GM19238 (cell line): ENCODE results near the gene KRTAP4-5.
"Not testable (repeated sequence)": the region's sequence is repeated elsewhere in the genome, so short reads cannot be mapped to it uniquely, and the experiment has no call there.

Source experiments
- DNase-seq: peaks from one replicate; pipeline ENCODE4 v3.0.0; 2011; ENCODE audit warnings: low spot score; ENCODE audit not compliant: insufficient read length

Gene KRTAP4-5

GRCh38 chr17:41147531-41148204 is 2.0 kb downstream of the KRTAP4-5 start:
- no peak for DNase-seq

GRCh38 chr17:41145261-41145660 is 4.4 kb downstream of the KRTAP4-5 start:
- no peak for DNase-seq

GRCh38 chr17:41144846-41145245 is 4.8 kb downstream of the KRTAP4-5 start:
- DNase-seq: no peak

GRCh38 chr17:41141361-41141760 is 8.3 kb downstream of the KRTAP4-5 start:
- no peak for DNase-seq

GRCh38 chr17:41140360-41141131 is 9.1 kb downstream of the KRTAP4-5 start, which contains the start of gene KRTAP4-6:
KRTAP4-6 (minus strand) TSS chr17:41140544; CDS start chr17:41140487, 57 bp downstream.
- no peak for DNase-seq

- not testable (repeated sequence) for DNase-seq
These were observed 9.8 kb downstream of the KRTAP4-5 start for GRCh38 chr17:41139865-41140264.

GRCh38 chr17:41133880-41134735 is 15.5 kb downstream of the KRTAP4-5 start:
- DNase-seq: no peak

GRCh38 chr17:41131979-41132378 is 17.6 kb downstream of the KRTAP4-5 start:
- DNase-seq: no peak

GRCh38 chr17:41127371-41127770 is 22.3 kb downstream of the KRTAP4-5 start:
- DNase-seq: no peak

- no peak for DNase-seq
These were observed 23.2 kb downstream of the KRTAP4-5 start for GRCh38 chr17:41126412-41126811.

GRCh38 chr17:41125064-41125463 is 24.6 kb downstream of the KRTAP4-5 start:
- DNase-seq: no peak

GRCh38 chr17:41123991-41124371 is 25.6 kb downstream of the KRTAP4-5 start, which contains the start of gene KRTAP4-12:
KRTAP4-12 (minus strand) TSS chr17:41124182; CDS start chr17:41124122, 60 bp downstream.
- not testable (repeated sequence) for DNase-seq

GRCh38 chr17:41123292-41123990 is 26.2 kb downstream of the KRTAP4-5 start:
- not testable (repeated sequence) for DNase-seq

- DNase-seq: no peak
These were observed 27.9 kb downstream of the KRTAP4-5 start for GRCh38 chr17:41121742-41122141.

GRCh38 chr17:41119696-41120690 is 29.6 kb downstream of the KRTAP4-5 start:
- DNase-seq: not testable (repeated sequence)

GRCh38 chr17:41118721-41119120 is 30.9 kb downstream of the KRTAP4-5 start:
- no peak for DNase-seq

GRCh38 chr17:41117846-41118386 is 31.7 kb downstream of the KRTAP4-5 start, which contains the start of gene KRTAP4-11:
KRTAP4-11 (minus strand) TSS chr17:41118373; CDS start chr17:41118315, 58 bp downstream.
- not testable (repeated sequence) for DNase-seq

- DNase-seq: no peak
These were observed 33.3 kb downstream of the KRTAP4-5 start for GRCh38 chr17:41116297-41116696.

GRCh38 chr17:41111151-41111885 is 38.3 kb downstream of the KRTAP4-5 start:
- DNase-seq: no peak
